ENCODE results near the gene LIMS3. TPM values are rescaled to one million over a fixed set of nuclear protein-coding genes. Genes with fewer than 3 reads are reported as not detected.
"Not testable (repeated sequence)": the region's sequence is repeated elsewhere in the genome, so short reads cannot be mapped to it uniquely, and the experiment has no call there.

The LIMS3 gene, protein sequence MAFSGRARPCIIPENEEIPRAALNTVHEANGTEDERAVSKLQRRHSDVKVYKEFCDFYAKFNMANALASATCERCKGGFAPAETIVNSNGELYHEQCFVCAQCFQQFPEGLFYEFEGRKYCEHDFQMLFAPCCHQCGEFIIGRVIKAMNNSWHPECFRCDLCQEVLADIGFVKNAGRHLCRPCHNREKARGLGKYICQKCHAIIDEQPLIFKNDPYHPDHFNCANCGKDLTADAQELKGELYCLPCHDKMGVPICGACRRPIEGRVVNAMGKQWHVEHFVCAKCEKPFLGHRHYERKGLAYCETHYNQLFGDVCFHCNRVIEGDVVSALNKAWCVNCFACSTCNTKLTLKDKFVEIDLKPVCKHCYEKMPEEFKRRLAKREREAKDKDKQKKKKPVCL
- total RNA-seq, result 0.27 and 0.59 TPM in 2 replicates

DNA sequence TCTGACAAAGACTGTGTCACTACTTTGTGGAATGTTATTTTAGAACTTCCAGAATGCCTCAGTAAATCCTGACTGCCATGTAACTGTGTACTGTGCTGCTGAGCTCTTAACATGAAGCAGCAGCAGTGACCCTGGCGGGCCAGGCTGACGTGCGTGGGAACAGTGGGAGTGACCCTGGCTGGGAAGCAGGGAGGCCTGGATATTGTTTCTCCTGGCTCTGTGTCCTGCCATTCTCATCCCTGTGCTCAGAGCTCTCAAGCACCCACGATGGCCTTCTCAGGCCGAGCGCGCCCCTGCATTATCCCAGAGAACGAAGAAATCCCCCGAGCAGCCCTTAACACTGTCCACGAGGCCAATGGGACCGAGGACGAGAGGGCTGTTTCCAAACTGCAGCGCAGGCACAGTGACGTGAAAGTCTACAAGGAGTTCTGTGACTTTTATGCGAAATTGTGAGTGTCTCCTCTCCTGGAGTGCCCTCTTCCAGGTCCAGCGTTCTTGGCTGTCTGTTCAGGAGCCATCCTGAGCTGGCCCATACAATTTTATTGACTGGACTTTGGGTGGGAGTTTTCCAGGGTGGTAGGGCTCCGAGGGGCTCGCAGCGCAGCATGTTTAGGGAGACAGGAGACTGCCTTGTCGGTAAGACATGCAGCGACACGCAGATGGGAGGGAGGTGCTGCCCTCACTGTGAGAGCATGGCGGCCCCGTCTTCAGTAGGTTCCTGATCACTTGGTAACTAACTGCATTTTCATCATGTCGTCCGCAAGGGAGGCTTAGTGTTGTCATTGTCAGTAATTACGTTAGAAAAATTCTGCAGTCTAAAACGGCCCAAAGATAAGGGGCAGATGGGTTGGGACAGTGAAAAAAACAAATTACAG lies at the start of gene LIMS3:
Gene LIMS3 (plus strand): TSS at position 227 of the 875 bp plus-strand sequence. CDS start 41 bp downstream, at position 268.
- intact Hi-C loops (cut with micrococcal nuclease), result not testable (repeated sequence)

DNA sequence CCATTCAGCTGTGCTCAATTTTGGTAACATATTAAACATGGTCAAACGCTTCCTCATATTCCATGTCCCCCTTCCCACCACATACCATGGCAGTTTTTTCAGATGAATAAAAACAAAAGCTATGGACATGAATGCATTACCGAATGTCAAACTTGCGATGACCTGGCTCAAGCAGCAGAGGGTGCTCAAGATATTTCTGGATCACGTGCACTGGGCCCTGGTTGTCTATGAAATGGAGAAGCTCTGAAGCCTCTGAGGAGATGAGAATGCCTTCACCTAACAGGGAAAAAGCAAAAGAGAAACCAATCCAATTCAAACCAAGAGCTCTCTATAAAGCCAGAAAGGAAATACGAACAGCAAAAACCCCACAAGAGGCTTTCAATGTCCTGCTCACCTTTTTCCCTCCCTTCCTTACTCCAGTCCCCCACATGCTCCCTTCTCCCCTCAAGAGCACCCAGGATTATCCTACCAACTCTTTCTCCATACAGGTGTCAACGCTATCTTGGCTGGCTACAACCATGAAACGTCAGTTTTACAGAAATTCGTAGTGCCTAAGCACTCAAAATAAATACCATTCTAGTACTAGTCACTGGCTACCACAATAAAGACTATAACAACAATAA lies 27.2 kb upstream of the LIMS3 start:
- intact Hi-C loops (cut with micrococcal nuclease), result not testable (repeated sequence)

DNA sequence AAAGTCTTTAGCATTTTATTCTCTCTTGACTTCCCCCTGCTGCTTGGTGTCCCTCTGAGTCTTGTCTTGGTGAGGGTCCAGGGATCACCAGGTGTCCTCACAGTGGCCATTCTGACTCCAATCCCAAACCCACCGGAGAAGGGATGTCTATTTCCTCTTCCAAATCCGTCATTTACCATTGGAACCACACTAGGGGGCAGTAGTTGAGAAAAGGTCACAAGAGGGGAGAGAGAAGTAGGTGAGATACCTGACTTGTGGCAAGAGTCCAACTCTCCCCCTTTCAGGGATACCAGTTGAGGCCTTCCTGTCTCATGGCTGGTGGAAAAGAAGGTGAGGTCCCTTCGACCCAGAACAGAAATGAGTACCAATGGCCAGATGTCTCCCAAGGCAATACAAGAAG lies 21.9 kb upstream of the LIMS3 start:
- intact Hi-C loops (cut with micrococcal nuclease), result not testable (repeated sequence)

DNA sequence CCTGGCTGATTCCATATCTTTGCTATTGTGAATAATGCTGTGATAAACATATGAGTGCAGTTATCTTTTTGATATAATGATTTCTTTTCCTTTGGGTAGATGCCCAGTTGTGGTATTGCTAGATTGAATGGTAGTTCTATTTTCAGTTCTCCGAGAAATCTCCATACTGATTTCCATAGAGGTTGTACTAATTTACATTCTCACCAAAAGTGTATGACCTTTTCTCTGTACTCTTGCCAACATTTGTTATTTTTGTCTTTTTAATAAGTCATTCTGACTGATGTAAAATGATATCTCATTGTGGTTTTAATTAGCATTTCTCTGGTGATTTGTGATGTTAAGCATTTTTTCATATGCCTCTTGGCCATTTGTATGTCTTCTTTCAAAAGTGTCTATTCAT lies 16.4 kb upstream of the LIMS3 start:
- intact Hi-C loops (cut with micrococcal nuclease), result not testable (repeated sequence)

DNA sequence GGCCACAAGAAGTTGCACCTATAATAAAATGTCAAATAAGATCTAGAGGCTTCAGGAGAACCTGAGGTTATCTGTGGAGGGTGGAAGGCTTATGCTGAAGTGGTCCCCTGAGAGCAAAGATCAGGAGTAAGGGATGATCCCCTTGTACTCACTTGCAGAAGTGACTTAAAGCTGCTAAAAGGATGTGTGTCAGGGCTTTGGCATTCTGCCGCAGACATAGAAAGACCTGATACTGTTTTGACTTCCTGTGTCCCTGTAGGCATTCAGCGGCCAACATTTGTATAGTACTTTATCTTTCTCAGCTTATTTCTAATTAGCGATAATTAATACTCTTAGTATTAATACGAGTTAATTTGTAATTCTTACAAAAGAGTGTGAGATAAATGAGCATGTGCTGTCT lies 10.1 kb upstream of the LIMS3 start:
- intact Hi-C loops (cut with micrococcal nuclease), result not testable (repeated sequence)

DNA sequence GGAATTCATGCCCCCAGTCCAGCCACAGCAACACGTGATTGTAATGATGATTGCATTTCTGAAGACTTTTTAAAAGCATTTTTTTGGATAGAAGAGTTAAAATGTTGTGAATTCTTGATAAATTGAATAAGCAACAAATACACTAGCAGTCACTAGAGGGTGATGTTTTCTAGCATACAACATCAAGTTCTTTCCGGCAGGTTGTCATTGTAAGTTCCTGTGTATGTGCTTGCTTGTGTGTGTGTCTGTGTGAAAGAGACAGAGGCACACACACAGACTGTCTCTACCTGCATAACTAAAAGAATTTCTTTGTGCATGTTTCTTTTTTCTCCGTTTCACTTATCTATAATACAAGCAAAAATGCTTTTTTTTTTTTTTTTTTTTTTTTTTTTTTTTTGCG lies 8.6 kb upstream of the LIMS3 start:
- intact Hi-C loops (cut with micrococcal nuclease), result not testable (repeated sequence)

DNA sequence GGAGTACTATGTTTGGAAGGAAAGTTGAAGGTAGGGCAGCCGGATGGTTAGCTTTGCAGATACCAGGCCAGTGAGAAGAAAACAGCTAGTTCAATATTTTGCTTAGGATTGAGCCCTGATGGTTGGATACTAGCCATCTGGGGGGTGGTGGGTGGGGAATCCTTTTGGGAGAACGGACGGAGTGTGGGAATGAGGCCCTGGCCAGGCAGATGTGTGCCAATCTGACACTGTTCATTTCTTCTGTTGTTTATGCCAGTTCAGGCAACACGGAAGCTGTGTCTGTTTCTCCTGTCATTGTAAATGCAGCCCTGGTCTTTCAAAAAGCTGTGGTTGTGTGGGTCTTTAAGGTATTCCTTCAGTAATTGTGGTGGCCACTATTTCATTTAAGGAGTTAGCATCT lies 7.5 kb upstream of the LIMS3 start:
- intact Hi-C loops (cut with micrococcal nuclease), result not testable (repeated sequence)

DNA sequence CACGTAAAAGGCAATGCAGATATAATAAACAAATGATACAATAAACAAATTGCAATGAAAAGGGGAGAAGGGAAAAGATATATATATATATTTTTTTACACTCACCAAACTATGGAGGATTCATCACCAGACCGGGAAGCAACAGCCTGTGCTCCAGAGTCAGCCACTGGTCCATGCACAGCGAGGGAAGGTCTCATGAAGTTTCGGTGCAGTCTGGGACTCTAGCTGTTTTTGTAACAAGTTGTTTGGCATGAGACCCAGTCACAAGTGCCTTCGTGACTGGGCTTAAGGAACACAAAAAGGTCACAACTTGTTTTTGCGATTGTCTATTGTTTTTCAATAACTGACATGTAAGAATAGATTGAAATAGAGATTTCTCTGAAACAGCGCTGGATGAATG lies 4.8 kb upstream of the LIMS3 start:
- intact Hi-C loops (cut with micrococcal nuclease), result not testable (repeated sequence)

DNA sequence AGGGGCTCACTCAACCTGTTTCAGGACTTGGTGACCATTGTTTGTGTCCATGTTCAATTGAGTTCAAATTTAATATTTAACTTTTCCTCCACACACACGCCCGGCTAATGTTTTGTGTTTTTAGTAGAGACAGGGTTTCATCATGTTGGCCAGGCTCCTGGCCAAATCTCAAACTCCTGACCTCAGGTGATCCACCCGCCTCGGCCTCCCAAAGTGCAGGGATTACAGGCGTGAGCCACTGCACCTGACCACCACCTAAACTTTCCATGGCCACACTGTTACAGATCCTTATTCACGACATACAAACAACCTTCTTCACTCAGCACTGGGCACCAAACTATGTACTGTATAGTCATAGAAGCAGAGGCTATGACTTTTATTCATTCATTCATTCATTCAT lies 4.3 kb upstream of the LIMS3 start:
- intact Hi-C loops (cut with micrococcal nuclease), result not testable (repeated sequence)

DNA sequence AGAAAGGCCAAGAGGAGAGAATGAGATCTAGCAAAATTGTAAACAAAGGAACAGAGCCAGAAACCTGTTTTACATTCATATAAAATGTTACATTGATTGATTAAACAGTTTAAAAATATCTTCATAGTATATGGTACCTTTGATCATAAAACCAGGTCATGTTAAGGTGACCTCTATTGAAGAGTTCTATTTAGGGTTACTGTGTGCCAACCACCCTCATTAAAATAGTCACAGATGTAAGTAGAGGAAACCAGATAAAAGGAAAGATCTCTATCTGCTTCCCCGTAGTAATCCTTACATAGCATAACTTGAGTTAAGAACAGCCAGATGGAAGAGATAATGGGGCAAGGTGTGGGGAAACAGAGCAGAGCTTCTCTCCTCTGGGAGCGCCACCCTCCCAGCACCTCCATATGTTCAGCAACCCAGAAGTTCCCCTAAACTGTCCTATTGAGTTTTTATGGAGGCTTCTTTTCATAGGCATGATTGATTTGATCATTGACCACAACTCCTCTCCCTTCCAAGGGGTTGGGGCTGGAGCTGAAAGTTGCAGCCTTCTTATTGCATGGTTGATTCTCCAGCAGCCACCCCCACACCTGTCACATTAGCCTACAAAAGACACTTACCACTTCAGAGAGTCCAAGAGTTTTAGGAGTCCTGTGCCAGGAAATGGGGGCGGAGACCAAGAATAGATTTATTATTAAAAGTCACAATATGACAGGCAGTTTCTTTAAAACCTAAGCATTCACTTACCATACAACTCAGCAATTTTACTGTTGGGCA lies 3.2 kb upstream of the LIMS3 start:
- intact Hi-C loops (cut with micrococcal nuclease), result not testable (repeated sequence)

DNA sequence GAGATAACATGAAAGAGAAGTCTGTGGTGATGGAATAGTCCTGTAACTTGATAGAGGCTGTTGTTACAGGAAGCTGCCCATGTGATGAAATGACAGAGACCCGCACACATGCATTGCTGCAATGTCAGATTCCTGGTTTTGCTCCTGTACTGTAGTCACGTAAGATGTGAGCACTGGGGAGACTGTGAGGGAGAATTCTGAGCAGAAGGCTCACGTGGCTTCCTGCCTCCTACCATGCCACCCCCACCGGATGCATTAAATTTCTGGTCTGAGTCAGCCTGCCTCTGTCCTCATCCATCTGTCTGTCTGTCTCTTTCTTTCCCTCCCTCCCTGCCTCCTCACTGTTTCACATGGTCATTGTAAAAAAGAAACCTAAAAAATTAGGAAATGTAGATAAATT lies 2.3 kb upstream of the LIMS3 start:
- intact Hi-C loops (cut with micrococcal nuclease), result not testable (repeated sequence)

DNA sequence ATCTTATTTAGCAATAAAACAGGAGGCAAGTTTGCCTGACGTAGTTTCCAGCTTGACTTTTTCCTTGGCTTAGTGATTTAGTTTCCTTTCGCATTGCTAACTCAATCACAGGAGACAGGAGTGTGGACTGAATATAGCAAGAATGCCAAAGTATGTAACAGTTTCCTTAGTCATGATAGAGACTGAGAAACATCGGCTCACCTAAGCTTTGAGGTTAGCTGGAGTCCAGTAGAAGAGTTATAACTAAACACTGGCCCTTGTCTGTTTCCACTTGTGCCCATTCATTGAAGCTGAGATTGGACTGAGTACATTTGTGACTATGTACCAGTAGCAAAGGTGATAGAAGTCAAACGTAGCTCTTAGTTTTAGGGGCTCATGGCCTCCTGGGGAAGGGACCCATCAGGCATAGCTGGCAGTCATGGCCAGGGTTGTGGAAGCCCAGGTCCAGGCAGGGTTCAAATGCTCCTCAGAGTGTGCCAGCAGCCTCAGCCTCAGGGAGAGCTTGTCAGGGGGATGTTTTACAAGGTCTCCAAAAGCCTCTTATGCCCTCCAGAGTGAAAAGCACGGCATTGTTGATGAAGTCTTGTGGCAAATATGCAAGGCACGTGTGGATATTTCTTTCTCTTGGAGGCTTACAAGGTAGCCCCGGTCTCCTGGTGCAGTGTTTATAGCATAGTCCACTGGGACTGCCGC lies 573 bp upstream of the LIMS3 start:
- intact Hi-C loops (cut with micrococcal nuclease), result not testable (repeated sequence)

DNA sequence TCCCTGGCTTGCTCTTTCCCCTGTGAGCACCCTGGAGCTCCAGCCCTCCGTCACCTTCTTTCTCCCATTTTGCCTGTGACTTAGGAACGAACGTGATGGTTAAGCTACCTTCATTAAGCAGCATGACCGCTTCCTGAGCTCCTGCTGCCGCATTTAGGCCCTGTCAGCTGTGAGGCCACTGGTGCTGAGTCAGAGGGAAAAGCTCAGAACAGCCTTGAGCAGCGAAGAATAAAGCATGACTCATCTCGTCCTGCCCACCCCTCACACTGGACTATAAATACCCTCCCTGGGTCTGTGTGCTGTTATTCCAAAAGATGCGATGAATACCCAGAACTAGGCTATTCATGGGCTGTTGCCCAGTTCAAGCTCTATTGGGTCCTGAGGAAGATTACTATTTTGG lies 7.3 kb downstream of the LIMS3 start:
- intact Hi-C loops (cut with micrococcal nuclease), result not testable (repeated sequence)

DNA sequence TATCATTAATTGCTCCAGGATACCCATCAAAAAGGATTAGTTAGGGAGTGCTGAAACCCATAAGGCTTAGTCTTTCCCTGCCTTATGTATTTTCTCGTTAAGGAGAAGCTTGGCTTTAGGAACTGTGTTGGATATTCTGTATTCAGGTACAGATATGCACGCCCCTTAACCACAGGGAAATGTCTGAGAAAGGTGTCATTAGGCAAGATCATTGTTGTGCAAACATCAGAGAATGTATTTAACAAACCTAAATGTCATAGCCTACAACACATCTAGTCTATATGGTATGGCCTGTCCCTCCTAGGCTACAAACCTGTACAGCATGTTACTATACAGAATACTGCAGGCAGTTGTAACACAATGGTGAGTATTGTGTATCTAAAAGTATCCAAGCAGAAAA lies 10.1 kb downstream of the LIMS3 start:
- intact Hi-C loops (cut with micrococcal nuclease), result not testable (repeated sequence)

DNA sequence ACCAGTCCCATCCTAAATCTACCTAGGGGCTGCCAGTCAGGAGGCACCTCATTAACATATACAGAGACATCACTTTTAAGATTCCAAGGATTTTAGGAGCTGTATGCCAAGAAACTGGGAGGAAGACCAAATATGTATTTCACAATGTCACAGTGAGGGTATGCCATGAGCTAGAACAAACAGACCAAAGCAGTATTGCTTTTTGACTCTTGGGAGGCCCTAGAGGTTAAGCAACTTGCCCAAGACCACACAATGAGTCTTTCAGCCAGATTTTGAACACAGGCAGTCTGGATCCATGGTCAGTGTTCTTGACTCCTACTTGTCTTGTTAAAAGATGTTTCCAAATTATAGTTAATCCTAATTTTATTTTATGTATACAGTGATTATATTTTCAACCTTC lies 12.3 kb downstream of the LIMS3 start:
- intact Hi-C loops (cut with micrococcal nuclease), result not testable (repeated sequence)

DNA sequence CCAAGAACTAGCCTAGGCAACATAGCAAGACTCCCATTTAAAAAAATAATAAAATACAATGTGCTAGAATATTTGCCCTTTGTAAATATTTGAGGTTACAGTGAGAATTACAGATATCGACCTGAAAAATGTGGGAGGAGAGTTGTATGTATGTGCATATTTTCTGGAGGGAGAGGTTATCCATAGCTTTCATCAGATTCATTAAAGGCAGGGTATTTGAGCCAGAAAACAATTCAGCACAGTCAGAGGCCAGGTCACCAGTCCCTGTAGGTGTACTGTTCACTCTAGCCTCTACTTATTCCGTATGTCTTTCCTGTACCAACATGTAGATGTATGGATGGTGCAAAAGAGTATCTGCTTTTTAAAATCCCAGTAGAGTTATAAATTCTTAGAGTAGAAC lies 15.4 kb downstream of the LIMS3 start:
- intact Hi-C loops (cut with micrococcal nuclease), result not testable (repeated sequence)

DNA sequence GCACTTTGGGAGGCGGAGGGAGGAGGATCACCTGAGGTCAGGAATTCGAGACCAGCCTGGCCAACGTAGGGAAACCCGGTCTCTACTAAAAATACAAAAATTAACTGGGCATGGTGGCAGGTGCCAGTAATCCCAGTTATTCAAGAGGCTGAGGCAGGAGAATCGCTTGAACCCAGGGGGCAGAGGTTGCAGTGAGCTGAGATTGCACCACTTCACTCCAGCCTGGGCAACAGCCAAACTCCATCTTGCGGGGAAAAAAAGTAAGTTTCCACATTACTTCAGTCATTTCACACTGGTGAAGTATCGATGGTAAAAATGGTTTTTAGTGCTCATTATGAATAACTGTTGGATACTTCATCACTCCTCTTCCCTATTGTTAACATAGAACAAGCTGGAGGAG lies 16.1 kb downstream of the LIMS3 start:
- intact Hi-C loops (cut with micrococcal nuclease), result not testable (repeated sequence)

DNA sequence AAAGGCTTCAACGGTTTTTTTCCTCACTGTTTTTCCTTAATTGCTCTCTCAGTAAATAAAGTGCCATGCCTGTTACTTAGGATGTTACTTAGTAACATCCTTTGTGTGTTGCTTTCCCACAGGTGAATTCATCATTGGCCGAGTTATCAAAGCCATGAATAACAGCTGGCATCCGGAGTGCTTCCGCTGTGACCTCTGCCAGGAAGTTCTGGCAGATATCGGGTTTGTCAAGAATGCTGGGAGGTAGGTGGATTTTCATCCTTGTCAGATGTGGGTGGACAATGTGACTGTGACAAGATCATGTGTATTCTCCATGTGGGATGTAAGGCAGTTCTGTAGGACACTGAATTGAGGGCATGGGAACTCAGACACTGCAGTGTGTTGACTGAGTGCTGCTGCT lies 17.3 kb downstream of the LIMS3 start:
- intact Hi-C loops (cut with micrococcal nuclease), result not testable (repeated sequence)

DNA sequence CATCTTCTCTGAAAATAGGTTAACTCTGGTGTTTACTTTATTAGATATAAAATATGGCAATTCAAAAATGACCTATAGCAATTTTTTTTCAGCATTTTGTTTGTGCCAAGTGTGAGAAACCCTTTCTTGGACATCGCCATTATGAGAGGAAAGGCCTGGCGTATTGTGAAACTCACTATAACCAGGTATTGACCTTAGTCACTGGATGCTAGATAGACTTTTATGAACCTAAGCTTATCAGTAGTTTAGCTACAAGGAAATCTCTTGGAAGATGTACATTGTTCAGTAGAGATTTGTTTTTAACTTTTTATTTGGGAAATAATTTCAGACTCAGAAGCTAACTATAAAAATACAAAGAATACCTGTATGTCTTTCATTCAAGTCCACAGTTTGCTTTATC lies 21.7 kb downstream of the LIMS3 start:
- intact Hi-C loops (cut with micrococcal nuclease), result not testable (repeated sequence)

DNA sequence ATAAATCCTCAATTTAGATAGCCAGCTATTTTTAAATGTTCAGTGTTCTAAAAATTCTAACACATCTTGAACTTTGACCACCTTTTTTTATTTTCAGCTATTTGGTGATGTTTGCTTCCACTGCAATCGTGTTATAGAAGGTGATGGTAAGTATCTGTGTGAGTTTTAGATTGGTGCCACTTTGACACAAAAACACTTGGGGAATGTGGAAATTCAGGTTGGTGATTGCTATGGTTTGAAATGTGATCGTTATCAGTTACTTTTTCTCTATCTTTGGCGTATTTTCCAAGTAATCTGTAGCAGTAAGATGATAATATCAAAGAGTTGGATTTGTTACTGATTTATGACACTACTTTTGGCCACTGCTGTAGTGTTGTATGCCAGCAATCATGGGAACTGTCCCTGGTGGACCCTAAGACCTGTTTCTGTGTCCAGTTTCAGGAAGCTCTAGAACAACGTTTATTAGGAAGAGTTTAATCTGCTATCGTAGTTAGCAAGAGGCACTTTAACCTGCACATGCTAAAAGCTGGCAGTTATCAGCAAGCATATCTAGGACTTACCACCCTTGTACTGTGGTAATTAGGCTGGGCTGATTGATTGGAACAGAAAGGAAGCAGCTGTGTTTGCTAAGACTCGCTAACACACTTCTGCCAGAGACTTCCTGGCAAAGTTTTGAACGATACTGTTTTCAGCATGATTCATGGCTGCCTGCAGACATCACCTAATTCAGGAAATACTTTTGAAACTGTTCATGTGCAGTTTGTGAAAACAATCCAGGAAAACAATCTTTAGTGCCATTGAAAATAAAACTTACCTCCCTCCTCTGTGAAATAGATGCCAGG lies 23.3 kb downstream of the LIMS3 start:
- intact Hi-C loops (cut with micrococcal nuclease), result not testable (repeated sequence)
